ENCODE measurements around the gene GOPC. TPM values are rescaled to one million over a fixed set of nuclear protein-coding genes. Genes with fewer than 3 reads are reported as not detected.
"Not testable (repeated sequence)": the region's sequence is repeated elsewhere in the genome, so short reads cannot be mapped to it uniquely, and the experiment has no call there.

The GOPC gene
- total RNA-seq, 2 experiments from 2014 or later, result 25.8 to 25.9 TPM

- Mint-ChIP-seq H3K27me3 (no peaks in the 10 kb centered on the region), H3K9me3 (no peaks in the 10 kb centered on the region)
- POLR2A ChIA-PET, result no interaction called here
Observed at GRCh38 chr6:117533775-117534174, 68.5 kb downstream of the GOPC start.

GRCh38 chr6:117531809-117532725 lies 70.2 kb downstream of the GOPC start:
- DNase-seq (no peak), ATAC-seq (ENCODE audit: low read depth) (no peak)
- Mint-ChIP-seq H3K27me3 (peaks cover 2% of the 10 kb centered on the region), H3K36me3 (no peaks in the 10 kb centered on the region), H3K27ac (no peak overlapping the region), H3K9me3 (no peaks in the 10 kb centered on the region), H3K4me1 (no peaks in the 10 kb centered on the region), H3K4me3 (no peak overlapping the region)
- POLR2A ChIA-PET, result no interaction called here

More at GRCh38 chr6:117533775-117534174, 68.5 kb downstream of the GOPC start:
- Mint-ChIP-seq H3K36me3 (peaks cover 6% of the 10 kb centered on the region), H3K4me3 (no peak overlapping the region), H3K27ac (no peak overlapping the region), H3K4me1 (peaks cover 2% of the 10 kb centered on the region)
- ATAC-seq (ENCODE audit: low read depth) (no peak), DNase-seq (no peak)

DNA sequence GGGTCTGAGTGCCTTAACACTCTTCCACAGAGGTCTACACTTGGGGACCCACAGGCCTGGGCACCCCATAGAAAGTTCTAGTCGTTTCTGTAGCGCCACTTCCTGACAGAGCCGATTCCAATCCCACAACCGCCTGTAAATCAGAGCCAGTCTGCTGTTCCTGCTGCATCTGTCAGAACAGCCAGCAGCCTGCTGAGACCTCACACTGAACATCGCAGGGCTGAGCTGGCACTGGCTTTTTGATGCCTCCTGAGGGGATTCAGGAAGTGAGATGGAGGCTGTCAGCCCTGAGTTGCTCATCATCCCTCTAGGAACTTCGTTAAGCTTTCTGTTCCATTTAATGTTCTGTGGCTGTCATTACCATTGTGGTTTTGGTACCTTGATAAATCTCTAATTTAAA lies 71.0 kb downstream of the GOPC start:
- Mint-ChIP-seq H3K4me1 (no peaks in the 10 kb centered on the region), H3K9me3 (no peaks in the 10 kb centered on the region), H3K4me3 (no peak overlapping the region), H3K27ac (no peak overlapping the region), H3K36me3 (no peaks in the 10 kb centered on the region), H3K27me3 (peaks cover 2% of the 10 kb centered on the region)
- ATAC-seq (ENCODE audit: low read depth) (no peak), DNase-seq (no peak)
- POLR2A ChIA-PET, result no interaction called here

- ATAC-seq (ENCODE audit: low read depth), result no peak
- Mint-ChIP-seq H3K27ac (no peak overlapping the region), H3K9me3 (no peaks in the 10 kb centered on the region), H3K27me3 (peaks cover 4% of the 10 kb centered on the region), H3K36me3 (no peaks in the 10 kb centered on the region), H3K4me1 (no peaks in the 10 kb centered on the region), H3K4me3 (no peak overlapping the region)
- no peak for DNase-seq
- POLR2A ChIA-PET, result no interaction called here
Observed at GRCh38 chr6:117530467-117531242, 71.7 kb downstream of the GOPC start.

DNA sequence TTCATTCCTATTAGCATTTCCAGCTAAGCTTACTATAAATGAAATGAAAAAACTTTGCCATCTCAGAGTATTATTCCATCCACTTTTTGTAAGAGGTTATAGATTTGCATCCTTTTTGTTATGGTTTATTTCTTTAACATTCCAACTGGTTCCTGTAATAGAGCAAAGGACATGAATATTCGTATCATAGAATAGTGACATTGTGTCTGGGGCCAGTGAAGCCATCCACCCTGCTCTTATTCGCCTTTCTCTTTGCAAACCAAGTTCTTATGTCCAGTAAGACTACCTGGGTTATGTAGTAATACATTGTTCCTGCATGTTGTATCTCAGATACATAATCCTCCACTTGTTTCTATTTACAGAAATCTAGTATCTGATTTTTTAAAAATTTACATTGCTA lies 76.7 kb downstream of the GOPC start:
- H3K27me3 Mint-ChIP-seq, result peaks cover 4% of the 10 kb centered on the region
- no peaks in the 10 kb centered on the region for H3K4me1 Mint-ChIP-seq
- no peak overlapping the region for H3K27ac Mint-ChIP-seq
- POLR2A ChIA-PET, result no interaction called here
- no peaks in the 10 kb centered on the region for H3K36me3 Mint-ChIP-seq
- no peak for DNase-seq
- no peaks in the 10 kb centered on the region for H3K9me3 Mint-ChIP-seq
- ATAC-seq (ENCODE audit: low read depth), result no peak
- H3K4me3 Mint-ChIP-seq, result no peak overlapping the region

GRCh38 chr6:117521791-117522502 lies 80.4 kb downstream of the GOPC start:
- no peak overlapping the region for H3K27ac Mint-ChIP-seq
- H3K36me3 Mint-ChIP-seq, result no peaks in the 10 kb centered on the region
- H3K4me1 Mint-ChIP-seq, result no peaks in the 10 kb centered on the region
- no peak overlapping the region for H3K4me3 Mint-ChIP-seq
- DNase-seq (no peak), ATAC-seq (ENCODE audit: low read depth) (no peak)
- peaks cover 1% of the 10 kb centered on the region for H3K27me3 Mint-ChIP-seq
- POLR2A ChIA-PET, result no interaction called here
- no peaks in the 10 kb centered on the region for H3K9me3 Mint-ChIP-seq

DNA sequence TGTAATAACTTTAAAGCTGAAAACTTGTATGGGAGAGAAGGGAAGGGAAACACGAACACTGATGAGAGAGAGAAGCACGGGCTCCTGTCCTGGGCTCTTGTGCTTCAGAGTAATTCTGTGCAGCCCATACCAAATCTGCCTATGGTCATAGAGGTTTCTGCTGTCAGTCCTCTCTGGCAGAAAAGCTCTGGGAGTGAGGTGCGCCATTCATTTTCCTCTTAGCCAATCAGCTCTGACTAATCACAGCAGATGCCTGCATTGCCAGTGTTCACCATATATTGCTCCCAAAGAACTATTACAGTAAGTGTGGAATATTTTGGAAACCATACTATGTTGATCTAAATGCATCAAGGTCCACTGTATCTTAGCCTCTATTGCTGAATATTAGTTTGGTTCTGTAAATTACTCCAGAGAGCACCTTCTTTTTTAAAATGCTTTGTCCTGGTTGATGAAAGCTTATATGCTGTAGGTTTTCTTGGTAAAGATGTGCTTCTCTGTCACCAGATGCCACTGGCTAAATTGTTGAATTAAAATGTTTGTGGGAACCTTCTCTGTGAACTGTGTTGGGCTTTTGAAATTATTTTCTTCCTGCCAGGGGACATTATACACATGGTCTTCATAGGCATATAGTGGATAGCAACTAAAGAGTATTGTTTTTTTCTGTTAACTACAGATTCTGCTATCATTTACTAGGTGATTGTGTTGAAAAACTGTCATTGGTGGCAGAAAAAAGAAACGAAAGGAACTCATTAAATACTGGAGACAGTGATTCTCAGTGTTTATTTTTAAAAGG lies 81.5 kb downstream of the GOPC start:
- peaks cover 1% of the 10 kb centered on the region for H3K9me3 Mint-ChIP-seq
- no peak overlapping the region for H3K27ac Mint-ChIP-seq
- no peak overlapping the region for H3K4me3 Mint-ChIP-seq
- H3K36me3 Mint-ChIP-seq, result no peaks in the 10 kb centered on the region
- no peaks in the 10 kb centered on the region for H3K27me3 Mint-ChIP-seq
- POLR2A ChIA-PET, result no interaction called here
- no peak for DNase-seq
- ATAC-seq (ENCODE audit: low read depth), result no peak
- H3K4me1 Mint-ChIP-seq, result no peaks in the 10 kb centered on the region

GRCh38 chr6:117518870-117519269 lies 83.4 kb downstream of the GOPC start:
- H3K4me3 Mint-ChIP-seq, result no peak overlapping the region
- ATAC-seq (ENCODE audit: low read depth), result no peak
- peaks cover 1% of the 10 kb centered on the region for H3K9me3 Mint-ChIP-seq
- H3K27ac Mint-ChIP-seq, result no peak overlapping the region
- DNase-seq, result no peak
- no peaks in the 10 kb centered on the region for H3K36me3 Mint-ChIP-seq
- POLR2A ChIA-PET, result no interaction called here
- no peaks in the 10 kb centered on the region for H3K4me1 Mint-ChIP-seq
- H3K27me3 Mint-ChIP-seq, result peaks cover 5% of the 10 kb centered on the region

GRCh38 chr6:117517995-117518394 lies 84.3 kb downstream of the GOPC start:
- DNase-seq; H3K27ac Mint-ChIP-seq; H3K36me3 Mint-ChIP-seq; H3K4me3 Mint-ChIP-seq; H3K9me3 Mint-ChIP-seq; H3K27me3 Mint-ChIP-seq; ATAC-seq (ENCODE audit: low read depth); H3K4me1 Mint-ChIP-seq; POLR2A ChIA-PET: not testable (repeated sequence)

- Mint-ChIP-seq H3K4me1 (no peaks in the 10 kb centered on the region), H3K36me3 (no peaks in the 10 kb centered on the region), H3K4me3 (no peak overlapping the region), H3K27ac (no peak overlapping the region), H3K9me3 (peaks cover 1% of the 10 kb centered on the region), H3K27me3 (peaks cover 5% of the 10 kb centered on the region)
- POLR2A ChIA-PET, result no interaction called here
- DNase-seq, result no peak
- no peak for ATAC-seq (ENCODE audit: low read depth)
Observed at GRCh38 chr6:117515326-117515725, 87.0 kb downstream of the GOPC start.

DNA sequence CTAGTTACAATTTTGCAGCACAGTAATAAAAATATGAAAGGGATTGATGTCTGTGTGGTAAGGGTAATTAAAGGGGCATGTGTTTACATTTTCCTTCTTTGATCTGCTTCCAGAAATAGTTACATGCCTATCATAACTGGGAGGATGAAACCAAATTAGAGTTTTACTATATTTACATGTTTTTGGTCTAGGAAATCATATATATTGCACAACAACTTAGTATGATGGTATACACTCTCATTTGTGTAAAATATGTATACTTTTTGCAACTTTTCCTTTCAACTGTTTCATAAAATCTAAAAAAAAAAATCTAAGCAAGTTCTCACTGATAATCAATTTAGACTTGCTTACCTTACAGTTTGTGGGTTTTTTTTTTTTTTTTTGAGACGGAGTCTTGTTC lies 87.7 kb downstream of the GOPC start:
- peaks cover 1% of the 10 kb centered on the region for H3K36me3 Mint-ChIP-seq
- H3K9me3 Mint-ChIP-seq, result peaks cover 1% of the 10 kb centered on the region
- no peak overlapping the region for H3K4me3 Mint-ChIP-seq
- POLR2A ChIA-PET, result no interaction called here
- DNase-seq (no peak), ATAC-seq (ENCODE audit: low read depth) (no peak)
- no peak overlapping the region for H3K27ac Mint-ChIP-seq
- H3K4me1 Mint-ChIP-seq, result no peaks in the 10 kb centered on the region
- peaks cover 7% of the 10 kb centered on the region for H3K27me3 Mint-ChIP-seq

DNA sequence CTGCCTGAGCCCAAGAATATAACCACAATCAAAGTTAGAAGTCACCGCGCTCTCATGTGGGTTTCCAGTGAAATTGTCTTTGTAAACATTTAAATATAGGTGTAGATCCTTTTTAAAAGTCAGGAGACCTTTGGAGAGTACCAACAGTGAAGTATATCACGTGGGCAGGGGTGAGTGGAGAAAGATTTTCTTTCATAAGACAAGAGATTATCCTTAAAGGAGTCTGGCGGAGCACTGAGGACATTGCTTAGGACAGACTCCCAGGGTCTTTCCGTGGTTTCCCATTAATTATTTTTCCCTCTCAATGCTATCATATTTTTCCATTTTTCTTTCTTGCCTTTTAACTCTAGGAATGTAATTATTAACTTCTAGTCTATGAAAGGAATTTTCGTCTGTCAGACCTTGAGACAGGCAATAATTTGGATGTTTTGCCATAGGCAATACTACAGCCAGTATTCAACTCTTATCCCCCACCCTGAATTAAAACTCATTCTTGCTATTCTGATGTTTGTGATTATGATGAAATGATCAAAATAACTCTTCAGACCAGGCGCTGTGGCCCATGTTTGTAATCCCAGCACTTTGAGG lies 88.4 kb downstream of the GOPC start:
- ATAC-seq (ENCODE audit: low read depth) (no peak), DNase-seq (no peak)
- POLR2A ChIA-PET, result no interaction called here
- Mint-ChIP-seq H3K36me3 (peaks cover 1% of the 10 kb centered on the region), H3K27me3 (peaks cover 7% of the 10 kb centered on the region), H3K27ac (no peak overlapping the region), H3K4me3 (no peak overlapping the region), H3K4me1 (no peaks in the 10 kb centered on the region), H3K9me3 (peaks cover 1% of the 10 kb centered on the region)
